Measurements from ENCODE around the gene SERPINA12. TPM values are rescaled to one million over a fixed set of nuclear protein-coding genes. Genes with fewer than 3 reads are reported as not detected.
"Not testable (repeated sequence)": the region's sequence is repeated elsewhere in the genome, so short reads cannot be mapped to it uniquely, and the experiment has no call there.

Gene SERPINA12
- total RNA-seq, 1 donor from 2014 or later: not detected

- no peak for DNase-seq
- intact Hi-C loops (cut with micrococcal nuclease): no loop called here
Measured at GRCh38 chr14:94539181-94539580, 29.9 kb upstream of the SERPINA12 start.

DNA sequence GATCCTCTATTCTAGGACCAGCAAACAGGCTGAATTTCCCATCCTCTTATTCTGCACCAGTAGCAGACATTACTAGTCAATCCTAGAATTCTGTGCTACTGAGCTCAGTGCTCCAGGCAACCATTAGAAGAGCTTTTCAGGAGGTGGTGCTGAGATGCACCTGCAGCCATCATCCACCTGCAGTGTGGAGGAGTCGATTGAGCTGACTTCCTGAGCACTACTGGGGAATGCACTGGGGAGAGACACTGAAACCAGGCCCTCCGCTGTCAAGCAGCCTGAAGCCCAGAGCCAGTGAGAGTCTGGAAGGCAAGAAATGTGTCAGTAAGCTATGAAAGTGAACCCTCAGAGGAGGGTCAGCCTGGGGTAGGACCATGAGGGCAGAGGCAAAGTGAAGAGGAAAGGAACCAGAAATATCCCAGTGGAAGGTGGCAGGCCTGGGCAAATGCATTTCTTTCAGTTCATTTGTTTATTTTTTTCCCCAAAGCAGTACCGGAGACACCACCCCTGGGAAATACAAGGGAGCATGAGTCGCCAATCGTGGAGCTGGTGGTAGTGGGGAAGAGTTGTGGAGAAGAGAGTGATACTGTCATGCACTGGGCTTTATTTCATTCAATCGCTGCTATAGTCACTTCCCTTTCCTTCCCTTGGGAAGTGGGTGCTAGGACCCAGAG lies 28.9 kb upstream of the SERPINA12 start:
- no peak for ATAC-seq
- no peak for DNase-seq
- intact Hi-C loops (cut with micrococcal nuclease): no loop called here

More at GRCh38 chr14:94539181-94539580, 29.9 kb upstream of the SERPINA12 start:
- ATAC-seq: no peak

DNA sequence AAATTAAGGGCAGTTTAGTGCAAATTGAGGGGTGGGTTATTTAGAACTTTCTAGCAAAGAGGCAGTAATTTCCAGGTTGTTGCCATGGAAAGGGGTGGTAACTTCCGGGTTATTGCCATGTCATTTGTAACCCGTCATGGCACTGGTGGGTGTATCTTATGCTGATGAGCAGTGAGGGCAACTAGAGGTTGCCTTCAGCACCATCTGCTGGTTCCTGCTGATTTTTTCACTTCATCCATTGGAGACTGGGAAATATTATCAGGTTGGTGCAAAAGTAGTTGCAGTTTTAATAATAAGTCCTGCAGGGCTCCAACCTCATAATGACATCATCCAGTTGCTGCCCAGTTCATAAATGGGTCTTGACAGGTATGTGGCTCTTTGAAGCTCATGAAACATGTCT lies 27.6 kb upstream of the SERPINA12 start:
- intact Hi-C loops (cut with micrococcal nuclease): no loop called here
- ATAC-seq (no peak), DNase-seq (no peak)

DNA sequence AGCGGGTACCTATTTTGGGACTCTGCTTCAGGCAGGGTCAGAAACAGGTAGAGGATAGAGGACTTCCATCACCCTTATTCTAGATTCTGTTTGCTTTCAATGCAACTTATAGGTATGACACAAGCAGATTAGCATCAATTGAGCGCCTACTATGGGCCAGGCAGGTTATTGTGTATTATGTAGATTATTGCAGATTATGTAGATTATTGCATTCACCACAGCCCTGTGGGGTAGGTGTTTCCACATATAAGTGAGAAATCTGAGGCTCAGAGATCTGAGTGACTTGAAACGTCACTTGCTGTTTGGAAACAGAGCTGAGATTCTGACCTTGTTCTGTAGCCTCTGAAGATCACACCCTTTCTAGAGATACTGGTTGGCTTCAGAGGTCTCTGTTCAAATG lies 26.2 kb upstream of the SERPINA12 start:
- no peak for DNase-seq
- intact Hi-C loops (cut with micrococcal nuclease): no loop called here
- ATAC-seq: no peak

GRCh38 chr14:94532447-94532846 lies 23.2 kb upstream of the SERPINA12 start:
- DNase-seq: no peak
- no peak for ATAC-seq

DNA sequence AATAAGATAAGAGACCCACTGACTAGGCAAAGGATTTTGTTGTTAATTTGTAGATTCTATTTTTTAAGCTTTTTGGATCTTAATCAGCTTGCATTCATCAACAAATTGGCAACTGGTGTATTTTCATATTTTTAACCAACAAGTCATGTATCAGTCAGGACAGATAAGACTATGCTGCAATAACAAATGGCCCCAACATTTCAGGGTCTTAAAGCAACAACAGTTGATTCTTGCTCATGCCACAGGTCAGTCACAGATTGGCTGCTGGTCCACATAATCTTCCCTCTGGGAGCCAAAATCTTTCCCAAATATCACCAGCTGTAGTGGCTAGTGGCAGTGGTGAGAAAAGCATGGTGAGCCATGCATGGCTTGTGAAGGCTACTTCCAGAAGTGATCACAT lies 21.9 kb upstream of the SERPINA12 start:
- DNase-seq (no peak), ATAC-seq (no peak)
- intact Hi-C loops (cut with micrococcal nuclease): no loop called here

More at GRCh38 chr14:94532447-94532846, 23.2 kb upstream of the SERPINA12 start:
- intact Hi-C loops (cut with micrococcal nuclease): no loop called here

- no peak for DNase-seq
- intact Hi-C loops (cut with micrococcal nuclease): no loop called here
- no peak for ATAC-seq
Measured at GRCh38 chr14:94524093-94524492, 14.8 kb upstream of the SERPINA12 start.

- intact Hi-C loops (cut with micrococcal nuclease): no loop called here
- DNase-seq (no peak), ATAC-seq (no peak)
Measured at GRCh38 chr14:94523265-94523664, 14.0 kb upstream of the SERPINA12 start.

GRCh38 chr14:94522115-94522724 lies 13.0 kb upstream of the SERPINA12 start:
- ATAC-seq (no peak), DNase-seq (no peak)
- intact Hi-C loops (cut with micrococcal nuclease): no loop called here

- ATAC-seq (no peak), DNase-seq (no peak)
- intact Hi-C loops (cut with micrococcal nuclease): no loop called here
Measured at GRCh38 chr14:94521375-94522114, 12.3 kb upstream of the SERPINA12 start.

GRCh38 chr14:94517641-94518257 lies 8.5 kb upstream of the SERPINA12 start:
- intact Hi-C loops (cut with micrococcal nuclease): no loop called here
- ATAC-seq (no peak), DNase-seq (no peak)

DNA sequence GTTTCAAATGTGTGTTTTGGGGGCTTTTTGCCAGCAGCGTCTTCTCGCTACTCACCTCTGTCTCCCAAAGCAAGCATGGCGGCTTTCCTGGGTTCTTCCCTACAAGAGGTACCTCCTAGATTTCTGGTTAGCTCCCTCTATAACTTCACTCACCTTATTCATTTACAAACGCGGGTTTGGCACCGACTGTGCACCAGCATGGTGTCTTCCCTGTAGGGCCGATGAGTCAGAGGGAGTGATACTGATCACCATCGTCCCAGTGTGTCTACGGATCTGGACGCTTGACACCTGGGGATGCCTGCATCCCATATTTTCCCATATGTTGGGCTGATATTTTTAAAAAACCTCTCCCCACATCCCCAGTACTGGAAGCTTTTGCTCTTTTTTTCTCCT lies 8.0 kb upstream of the SERPINA12 start:
- no peak for DNase-seq
- intact Hi-C loops (cut with micrococcal nuclease): no loop called here
- no peak for ATAC-seq

DNA sequence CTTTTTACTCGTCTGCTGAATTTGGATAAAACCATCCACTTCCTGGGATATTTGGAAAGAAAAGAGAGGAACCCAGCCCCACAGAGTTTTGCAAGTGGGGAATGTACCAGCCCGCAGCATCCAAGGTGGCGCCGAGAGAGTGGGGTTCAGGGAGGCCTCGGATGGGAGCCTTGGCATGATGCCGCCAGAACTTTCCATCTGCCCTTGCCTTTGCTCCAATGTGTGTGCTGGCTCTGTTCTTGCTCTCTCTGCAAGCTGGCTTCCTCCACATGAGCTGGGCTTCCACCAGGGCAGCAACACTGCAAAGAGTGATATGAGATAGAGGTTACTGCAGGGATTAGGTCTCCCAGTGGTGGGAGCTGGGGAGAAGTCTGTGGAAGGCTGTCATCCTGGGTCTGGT lies 6.6 kb upstream of the SERPINA12 start:
- ATAC-seq: no peak
- intact Hi-C loops (cut with micrococcal nuclease): no loop called here
- no peak for DNase-seq

DNA sequence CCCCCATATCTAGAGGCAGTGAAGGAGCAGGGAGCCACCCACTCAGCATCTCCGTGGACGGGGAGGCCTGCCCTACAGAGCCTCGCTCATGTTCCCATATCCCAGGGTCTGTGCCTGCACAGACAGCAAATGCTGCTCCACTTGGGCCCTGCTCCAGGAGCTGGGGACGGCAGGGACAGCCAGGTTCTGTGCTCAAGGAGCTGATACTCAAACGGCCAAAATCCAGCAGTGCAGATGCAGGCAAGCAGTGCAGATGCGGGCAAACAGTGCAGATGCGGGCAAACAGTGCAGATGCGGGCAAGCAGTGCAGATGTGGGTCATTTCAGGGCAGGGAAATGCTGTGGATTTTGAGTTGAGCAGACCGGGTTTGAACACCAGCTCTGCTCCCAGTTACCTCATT lies 6.2 kb upstream of the SERPINA12 start:
- ATAC-seq: no peak
- intact Hi-C loops (cut with micrococcal nuclease): no loop called here
- no peak for DNase-seq

DNA sequence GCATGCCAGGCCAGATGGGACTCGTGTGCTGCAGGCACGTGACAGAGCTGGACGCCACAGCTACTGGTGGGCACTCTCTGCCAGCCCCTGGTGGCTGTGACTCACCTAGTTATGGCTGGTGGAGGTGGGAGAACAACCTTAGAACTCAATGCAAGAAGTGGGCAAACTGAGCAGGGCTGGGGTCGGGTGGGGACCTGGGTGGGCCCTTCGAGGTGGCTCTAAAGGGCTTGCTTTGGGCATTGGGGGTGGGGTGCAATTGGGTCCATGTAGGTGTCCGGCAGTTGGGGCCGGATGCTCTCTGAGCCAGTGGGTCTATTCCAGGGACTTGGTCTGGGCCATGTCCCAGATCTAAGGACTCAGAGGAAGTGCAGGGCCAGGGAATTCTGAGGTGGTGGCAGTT lies 5.1 kb upstream of the SERPINA12 start:
- ATAC-seq (no peak), DNase-seq (no peak)
- intact Hi-C loops (cut with micrococcal nuclease): no loop called here

DNA sequence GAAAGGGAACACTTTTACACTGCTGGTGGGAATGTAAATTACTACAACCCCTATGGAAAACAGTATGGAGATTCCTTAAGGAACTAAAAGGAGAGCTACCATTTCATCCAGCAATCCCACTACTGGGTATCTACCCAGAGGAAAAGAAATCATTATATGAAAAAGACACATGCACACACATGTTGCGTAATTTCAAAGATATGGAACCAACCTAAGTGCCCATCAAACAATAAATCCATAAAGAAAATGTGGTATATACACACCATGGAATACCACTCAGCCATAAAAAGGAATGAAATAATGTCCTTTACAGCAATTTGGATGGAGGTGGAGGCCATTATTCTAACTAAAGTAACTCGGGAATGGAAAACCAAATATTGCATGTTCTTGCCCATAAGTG lies 1.2 kb upstream of the SERPINA12 start:
- intact Hi-C loops (cut with micrococcal nuclease); ATAC-seq; DNase-seq: not testable (repeated sequence)

- intact Hi-C loops (cut with micrococcal nuclease): no loop called here
- ATAC-seq: no peak
- DNase-seq: no peak
Measured at GRCh38 chr14:94505641-94506040, 3.6 kb downstream of the SERPINA12 start.

DNA sequence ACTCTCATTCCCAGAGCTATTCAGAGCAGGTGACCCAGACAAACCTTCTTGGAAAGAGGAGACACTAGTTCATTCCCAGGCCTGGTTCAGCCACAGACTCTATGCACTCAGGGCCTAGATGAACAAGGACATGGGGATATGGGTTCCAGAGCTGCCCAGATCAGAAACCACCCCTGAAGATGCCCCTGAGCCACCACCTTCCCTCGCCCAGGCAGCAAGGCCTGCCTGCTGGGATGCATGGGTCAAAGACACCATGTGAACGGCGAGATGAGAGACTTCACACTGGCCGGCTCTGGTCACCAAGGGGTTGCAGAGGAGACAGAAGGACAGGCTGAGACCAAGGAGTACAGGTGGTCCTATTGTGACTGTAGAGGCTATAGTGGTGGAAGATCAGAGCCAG lies 4.1 kb downstream of the SERPINA12 start:
- intact Hi-C loops (cut with micrococcal nuclease): no loop called here
- DNase-seq (no peak), ATAC-seq (no peak)

- DNase-seq (no peak), ATAC-seq (no peak)
- intact Hi-C loops (cut with micrococcal nuclease): no loop called here
Measured at GRCh38 chr14:94501588-94502516, 7.4 kb downstream of the SERPINA12 start.

All from left ventricle myocardium superior (tissue), 1 donor.